NT2/D1 (cell line): ENCODE results near the gene KLHDC7A.
"Not testable (repeated sequence)": the region's sequence is repeated elsewhere in the genome, so short reads cannot be mapped to it uniquely, and the experiment has no call there.

ENCODE experiments used
- DNase-seq: peaks from one replicate; pipeline ENCODE4 v3.0.0-alpha.2; 2011; ENCODE audit warnings: low read depth, low spot score
- H3K27me3 ChIP-seq: 2 replicates; pipeline ENCODE4 v1.6.0; 2011; ENCODE audit warnings: mild to moderate bottlenecking; ENCODE audit not compliant: insufficient read length, insufficient read depth
- H3K36me3 ChIP-seq: 2 replicates; pipeline ENCODE4 v1.6.1; 2011; ENCODE audit warnings: mild to moderate bottlenecking, low read length, mixed read lengths; ENCODE audit not compliant: insufficient read depth, insufficient read length
- H3K4me1 ChIP-seq: 2 replicates; pipeline ENCODE4 v1.5.1; 2011; ENCODE audit not compliant: insufficient read depth, insufficient read length
- H3K4me3 ChIP-seq: 2 replicates; pipeline ENCODE4 v1.5.1; 2011; ENCODE audit warnings: low read depth; ENCODE audit not compliant: insufficient read length
- H3K9ac ChIP-seq: 2 replicates; pipeline ENCODE4 v1.6.0; 2011; ENCODE audit warnings: low read depth; ENCODE audit not compliant: insufficient read length
- H3K9me3 ChIP-seq: 2 replicates; pipeline ENCODE4 v1.5.1; 2011; ENCODE audit warnings: mild to moderate bottlenecking, low read length; ENCODE audit not compliant: insufficient read depth
- SUZ12 ChIP-seq: IDR thresholded peaks from 2 replicates; pipeline ENCODE4 v1.6.1; 2011; ENCODE audit not compliant: insufficient read length, insufficient read depth; ENCODE audit errors: extremely low read depth
- YY1 ChIP-seq: IDR thresholded peaks from 2 replicates; pipeline ENCODE4 v1.6.1; 2011; ENCODE audit not compliant: insufficient read length, insufficient read depth
- ZNF274 ChIP-seq: IDR thresholded peaks from 2 replicates; pipeline ENCODE4 v1.6.1; 2011; ENCODE audit warnings: mild to moderate bottlenecking, low read depth, low read length

Gene KLHDC7A

GRCh38 chr1:18447509-18448220 lies 33.1 kb upstream of the KLHDC7A start:
- Histone ChIP-seq H3K4me3 (no peak overlapping the region), H3K36me3 (no peaks in the 10 kb centered on the region), H3K9ac (no peak overlapping the region), H3K4me1 (peaks cover 7% of the 10 kb centered on the region), H3K9me3 (0 out of 2 replicates have a peak, but pooled peaks cover 3% of the 10 kb centered on the region), H3K27me3 (no peaks in the 10 kb centered on the region)
- no peak for TF ChIP-seq ZNF274
- no peak for TF ChIP-seq SUZ12
- no peak for TF ChIP-seq YY1
- no peak for DNase-seq

- DNase-seq, result no peak
- H3K4me1 ChIP-seq, result peaks cover 7% of the 10 kb centered on the region
- H3K9me3 ChIP-seq, result 0 out of 2 replicates have a peak, but pooled peaks cover 3% of the 10 kb centered on the region
- H3K27me3 ChIP-seq, result no peaks in the 10 kb centered on the region
- no peaks in the 10 kb centered on the region for H3K36me3 ChIP-seq
- TF ChIP-seq SUZ12, result no peak
- TF ChIP-seq ZNF274, result no peak
- TF ChIP-seq YY1, result no peak
- no peak overlapping the region for H3K4me3 ChIP-seq
- no peak overlapping the region for H3K9ac ChIP-seq
These were observed 31.8 kb upstream of the KLHDC7A start for GRCh38 chr1:18448889-18449288.

GRCh38 chr1:18452550-18452949 lies 28.2 kb upstream of the KLHDC7A start:
- DNase-seq, result no peak
- no peak overlapping the region for H3K4me3 ChIP-seq
- no peak for TF ChIP-seq YY1
- no peak for TF ChIP-seq ZNF274
- no peak for TF ChIP-seq SUZ12

DNA sequence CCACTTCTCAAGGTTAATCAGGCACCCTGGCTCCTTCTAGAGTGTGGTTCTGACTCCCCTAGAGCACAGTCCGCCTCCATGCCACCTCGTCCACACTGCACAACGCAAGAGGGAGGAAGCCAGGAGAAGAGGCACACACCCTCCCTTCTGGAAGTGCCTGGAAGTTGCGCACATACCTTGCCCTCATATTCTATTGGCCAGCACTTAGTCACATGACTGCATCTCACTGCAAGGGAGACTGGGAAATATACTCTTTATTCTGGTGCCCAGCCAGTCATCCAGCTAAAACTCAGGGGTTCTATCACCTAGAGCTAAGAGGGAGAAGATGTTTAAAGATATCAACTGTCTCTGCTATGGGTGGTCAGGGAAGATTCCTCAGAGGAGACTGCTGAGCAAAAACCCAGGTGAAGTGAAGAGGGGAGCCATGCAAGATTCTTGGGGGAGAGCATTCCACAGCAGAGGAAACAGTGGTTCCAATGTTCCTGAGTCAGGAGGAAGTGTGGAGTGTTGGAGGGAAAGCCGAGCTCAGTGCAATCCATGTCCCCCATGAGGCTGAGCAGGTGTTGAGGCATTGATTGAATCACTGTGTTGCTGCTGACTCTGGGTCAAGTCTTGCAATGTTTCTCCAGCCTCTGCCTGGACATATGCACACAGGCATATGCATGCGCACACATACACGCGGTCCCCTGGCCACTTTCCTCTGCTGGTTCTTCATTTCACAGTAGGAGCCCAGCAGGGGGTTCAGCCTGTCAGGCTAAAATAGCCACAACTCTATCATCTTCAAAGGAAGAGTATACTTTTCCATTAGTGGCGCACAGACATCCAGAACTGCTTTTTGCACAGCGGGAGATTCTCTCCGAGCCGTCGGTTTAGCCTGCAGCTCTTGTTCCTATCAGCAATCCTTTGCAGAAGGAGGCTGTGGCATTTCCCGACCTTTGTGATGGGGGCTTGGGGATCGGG lies 22.3 kb upstream of the KLHDC7A start:
- no peaks in the 10 kb centered on the region for H3K27me3 ChIP-seq
- TF ChIP-seq ZNF274 (no peak), SUZ12 (no peak), YY1 (no peak)
- no peak for DNase-seq
- H3K9ac ChIP-seq, result no peak overlapping the region
- no peaks in the 10 kb centered on the region for H3K36me3 ChIP-seq
- no peaks in the 10 kb centered on the region for H3K9me3 ChIP-seq
- peaks cover 3% of the 10 kb centered on the region for H3K4me1 ChIP-seq
- no peak overlapping the region for H3K4me3 ChIP-seq

More at GRCh38 chr1:18452550-18452949, 28.2 kb upstream of the KLHDC7A start:
- Histone ChIP-seq H3K4me1 (peaks cover 4% of the 10 kb centered on the region), H3K9ac (no peak overlapping the region), H3K36me3 (no peaks in the 10 kb centered on the region), H3K9me3 (no peaks in the 10 kb centered on the region), H3K27me3 (no peaks in the 10 kb centered on the region)

- no peak for TF ChIP-seq ZNF274
- no peak for TF ChIP-seq YY1
- no peak for TF ChIP-seq SUZ12
- no peak overlapping the region for H3K4me3 ChIP-seq
- no peaks in the 10 kb centered on the region for H3K27me3 ChIP-seq
- no peaks in the 10 kb centered on the region for H3K36me3 ChIP-seq
- DNase-seq, result no peak
- no peaks in the 10 kb centered on the region for H3K9me3 ChIP-seq
- H3K4me1 ChIP-seq, result peaks cover 3% of the 10 kb centered on the region
- no peak overlapping the region for H3K9ac ChIP-seq
These were observed 19.1 kb upstream of the KLHDC7A start for GRCh38 chr1:18461656-18462055.

DNA sequence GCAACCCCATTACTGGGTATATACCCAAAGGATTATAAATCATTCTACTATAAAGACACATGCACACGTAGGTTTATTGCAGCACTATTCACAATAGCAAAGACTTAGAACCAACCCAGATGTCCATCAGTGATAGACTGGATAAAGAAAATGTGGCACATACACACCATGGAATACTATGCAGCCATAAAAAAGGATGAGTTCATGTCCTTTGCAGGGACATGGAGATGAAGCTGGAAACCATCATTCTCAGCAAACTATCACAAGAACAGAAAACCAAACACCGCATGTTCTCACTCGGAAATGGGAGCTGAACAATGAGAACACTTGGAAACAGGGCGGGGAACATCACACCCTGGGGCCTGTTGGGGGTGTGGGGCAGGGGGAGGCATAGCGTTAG lies 18.2 kb upstream of the KLHDC7A start:
- H3K27me3 ChIP-seq, H3K4me3 ChIP-seq, DNase-seq, H3K36me3 ChIP-seq, H3K4me1 ChIP-seq, H3K9me3 ChIP-seq, H3K9ac ChIP-seq: not testable (repeated sequence)

GRCh38 chr1:18463063-18463462 lies 17.7 kb upstream of the KLHDC7A start:
- H3K27me3 ChIP-seq, result no peaks in the 10 kb centered on the region
- H3K9me3 ChIP-seq, result no peaks in the 10 kb centered on the region; the same call in 1 of the 2 replicates
- H3K4me3 ChIP-seq, result no peak overlapping the region
- DNase-seq, result no peak
- no peak overlapping the region for H3K9ac ChIP-seq
- H3K36me3 ChIP-seq, result no peaks in the 10 kb centered on the region
- TF ChIP-seq SUZ12 (no peak), YY1 (no peak), ZNF274 (no peak)
- H3K4me1 ChIP-seq, result peaks cover 3% of the 10 kb centered on the region
